ENCODE measurements around the gene ANKRD40CL. TPM values are rescaled to one million over a fixed set of nuclear protein-coding genes. Genes with fewer than 3 reads are reported as not detected.

ANKRD40CL gene
- total RNA-seq, 1 donor from 2014 or later: not detected

DNA sequence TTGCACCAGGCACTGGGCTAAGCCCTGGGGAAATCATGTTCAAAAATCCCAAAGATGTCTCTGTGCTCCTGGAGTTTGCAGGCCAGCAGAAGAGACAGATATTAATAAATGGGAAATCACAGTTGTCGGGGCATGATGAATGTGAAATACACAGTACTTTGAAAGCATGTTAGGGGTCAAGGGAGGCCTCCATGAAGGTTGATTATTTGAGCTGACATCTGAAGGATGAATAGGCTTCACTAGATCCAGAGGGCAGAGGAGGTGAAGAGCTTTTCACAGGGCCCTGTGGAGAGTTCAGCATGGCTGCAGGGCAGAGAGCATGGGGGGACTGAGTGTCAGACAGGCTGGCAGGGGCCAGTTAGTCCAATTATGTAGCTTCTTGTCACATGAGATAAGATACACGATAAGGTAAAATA, 2.6 kb downstream of the ANKRD40CL start:
- no peak overlapping the region for H3K27ac ChIP-seq
- H3K4me3 ChIP-seq: no peak overlapping the region
- DNase-seq (ENCODE audit: extremely low spot score in 2 of 2): no peak
- intact Hi-C loops (cut with DNase I): no loop called here
- H3K27me3 ChIP-seq: no peaks in the 10 kb centered on the region
- TF ChIP-seq POLR2A (IDR thresholded peaks at IDR 0.05): no peak
- no peak for TF ChIP-seq POLR2AphosphoS5 (IDR thresholded peaks at IDR 0.05; ENCODE audit: insufficient read depth in 1 of 2, low read depth in 1 of 2)
- TF ChIP-seq, protein P1, sequence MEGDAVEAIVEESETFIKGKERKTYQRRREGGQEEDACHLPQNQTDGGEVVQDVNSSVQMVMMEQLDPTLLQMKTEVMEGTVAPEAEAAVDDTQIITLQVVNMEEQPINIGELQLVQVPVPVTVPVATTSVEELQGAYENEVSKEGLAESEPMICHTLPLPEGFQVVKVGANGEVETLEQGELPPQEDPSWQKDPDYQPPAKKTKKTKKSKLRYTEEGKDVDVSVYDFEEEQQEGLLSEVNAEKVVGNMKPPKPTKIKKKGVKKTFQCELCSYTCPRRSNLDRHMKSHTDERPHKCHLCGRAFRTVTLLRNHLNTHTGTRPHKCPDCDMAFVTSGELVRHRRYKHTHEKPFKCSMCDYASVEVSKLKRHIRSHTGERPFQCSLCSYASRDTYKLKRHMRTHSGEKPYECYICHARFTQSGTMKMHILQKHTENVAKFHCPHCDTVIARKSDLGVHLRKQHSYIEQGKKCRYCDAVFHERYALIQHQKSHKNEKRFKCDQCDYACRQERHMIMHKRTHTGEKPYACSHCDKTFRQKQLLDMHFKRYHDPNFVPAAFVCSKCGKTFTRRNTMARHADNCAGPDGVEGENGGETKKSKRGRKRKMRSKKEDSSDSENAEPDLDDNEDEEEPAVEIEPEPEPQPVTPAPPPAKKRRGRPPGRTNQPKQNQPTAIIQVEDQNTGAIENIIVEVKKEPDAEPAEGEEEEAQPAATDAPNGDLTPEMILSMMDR (IDR thresholded peaks at IDR 0.05): no peak
- peaks cover 30% of the 10 kb centered on the region for H3K4me1 ChIP-seq
- H3K9me3 ChIP-seq: no peaks in the 10 kb centered on the region
- no peaks in the 10 kb centered on the region for H3K36me3 ChIP-seq

DNA sequence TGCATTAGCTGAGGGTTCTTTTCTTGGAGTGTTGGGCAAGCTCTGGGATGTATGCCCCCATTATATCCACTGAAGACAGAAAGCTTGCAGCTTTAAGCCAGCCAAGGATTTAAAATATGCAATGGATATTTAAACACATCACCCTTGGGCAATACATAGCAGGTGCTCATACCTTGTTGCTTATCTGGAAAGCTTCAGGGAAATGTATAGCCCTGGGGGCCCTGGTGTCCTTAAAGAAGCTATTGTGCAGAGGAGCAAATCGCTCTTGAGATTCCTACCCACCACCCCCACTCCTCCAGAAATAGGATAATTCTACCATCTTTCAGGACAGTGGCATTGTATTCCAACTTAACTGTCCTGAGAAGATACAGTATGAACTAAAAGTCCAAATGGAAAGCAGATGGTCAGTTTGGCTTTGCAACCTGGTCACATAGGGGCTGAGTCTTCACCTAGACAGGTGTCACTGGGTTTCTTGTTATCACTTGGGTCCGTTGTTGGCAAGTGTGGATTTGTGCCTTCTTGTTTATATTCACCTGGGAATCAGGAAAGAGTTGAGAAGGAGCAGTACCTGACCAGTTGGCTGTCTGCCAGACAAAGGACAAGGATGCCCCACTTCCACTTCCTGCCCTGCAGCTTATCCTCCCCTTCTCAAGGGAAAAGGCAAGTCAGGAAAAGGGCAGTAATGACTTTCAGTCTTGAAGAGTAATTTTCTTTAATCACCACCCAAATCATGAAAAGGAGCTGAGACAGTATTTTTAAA, 3.4 kb downstream of the ANKRD40CL start:
- intact Hi-C loops (cut with DNase I): no loop called here
- Histone ChIP-seq H3K27me3 (no peaks in the 10 kb centered on the region), H3K4me3 (no peak overlapping the region), H3K4me1 (peaks cover 30% of the 10 kb centered on the region), H3K9me3 (no peaks in the 10 kb centered on the region), H3K27ac (no peak overlapping the region), H3K36me3 (no peaks in the 10 kb centered on the region)
- TF ChIP-seq POLR2AphosphoS5 (IDR thresholded peaks at IDR 0.05; ENCODE audit: insufficient read depth in 1 of 2, low read depth in 1 of 2) (no peak), POLR2A (IDR thresholded peaks at IDR 0.05) (no peak)
- no peak for DNase-seq (ENCODE audit: extremely low spot score in 2 of 2)

DNA sequence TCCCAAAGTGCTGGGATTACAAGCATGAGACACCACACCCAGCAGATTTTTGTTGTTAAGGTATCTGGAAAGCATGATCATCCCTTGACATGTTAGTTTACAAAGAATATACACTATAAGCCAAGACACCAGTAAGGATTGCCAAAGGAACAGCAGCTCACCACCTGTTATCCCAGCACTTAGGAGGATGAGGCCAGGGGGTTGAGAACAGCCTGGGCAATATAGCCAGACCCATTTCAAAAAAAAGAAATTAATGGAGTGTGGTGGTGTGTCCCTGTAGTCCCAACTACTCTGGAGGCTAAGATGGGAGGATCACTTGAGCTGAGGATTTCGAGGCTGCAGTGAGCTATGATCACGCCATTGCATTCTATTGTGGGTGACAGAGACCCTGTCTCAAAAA, 5.1 kb downstream of the ANKRD40CL start:
- intact Hi-C loops (cut with DNase I): no loop called here
- Histone ChIP-seq H3K27me3 (no peaks in the 10 kb centered on the region), H3K4me3 (no peak overlapping the region), H3K4me1 (peaks cover 30% of the 10 kb centered on the region), H3K27ac (no peak overlapping the region), H3K9me3 (no peaks in the 10 kb centered on the region), H3K36me3 (no peaks in the 10 kb centered on the region)
- DNase-seq (ENCODE audit: extremely low spot score in 2 of 2): no peak
- TF ChIP-seq, protein P1 (IDR thresholded peaks at IDR 0.05): no peak
- TF ChIP-seq POLR2AphosphoS5 (IDR thresholded peaks at IDR 0.05; ENCODE audit: insufficient read depth in 1 of 2, low read depth in 1 of 2): no peak
- no peak for TF ChIP-seq POLR2A (IDR thresholded peaks at IDR 0.05)

DNA sequence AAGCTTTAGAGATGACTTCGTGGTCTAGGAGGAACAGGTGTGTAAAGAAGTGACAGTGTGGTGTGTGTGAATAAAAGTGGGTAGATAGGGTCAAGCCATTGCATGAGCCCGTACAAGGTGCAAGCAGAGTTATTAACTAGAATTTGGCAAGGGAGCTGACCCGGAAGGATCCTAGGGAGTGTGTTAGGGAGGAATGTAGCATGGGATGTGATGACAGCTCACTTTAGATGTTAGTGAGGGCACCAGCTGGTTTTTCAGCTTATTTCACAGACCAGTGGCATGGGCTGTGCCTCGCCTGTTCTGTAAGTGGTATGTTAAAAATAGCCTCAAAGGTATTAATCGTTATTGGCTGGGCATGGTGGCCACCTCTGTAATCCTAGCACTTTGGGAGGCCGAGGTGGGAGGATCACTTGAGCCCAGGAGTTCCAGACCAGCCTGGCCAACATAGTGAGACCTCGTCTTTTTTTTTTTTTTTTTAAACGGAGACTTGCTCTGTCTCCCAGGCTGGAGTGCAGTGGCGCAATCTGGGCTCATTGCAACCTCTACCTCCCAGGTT, 8.3 kb downstream of the ANKRD40CL start:
- H3K36me3 ChIP-seq: no peaks in the 10 kb centered on the region
- TF ChIP-seq POLR2A (IDR thresholded peaks at IDR 0.05) (no peak), POLR2AphosphoS5 (IDR thresholded peaks at IDR 0.05; ENCODE audit: insufficient read depth in 1 of 2, low read depth in 1 of 2) (no peak)
- TF ChIP-seq, protein P1 (IDR thresholded peaks at IDR 0.05): no peak
- H3K27ac ChIP-seq: no peak overlapping the region
- intact Hi-C loops (cut with DNase I): no loop called here
- H3K4me1 ChIP-seq: peaks cover 12% of the 10 kb centered on the region
- H3K27me3 ChIP-seq: no peaks in the 10 kb centered on the region
- H3K4me3 ChIP-seq: no peak overlapping the region
- no peak for DNase-seq (ENCODE audit: extremely low spot score in 2 of 2)
- no peaks in the 10 kb centered on the region for H3K9me3 ChIP-seq

DNA sequence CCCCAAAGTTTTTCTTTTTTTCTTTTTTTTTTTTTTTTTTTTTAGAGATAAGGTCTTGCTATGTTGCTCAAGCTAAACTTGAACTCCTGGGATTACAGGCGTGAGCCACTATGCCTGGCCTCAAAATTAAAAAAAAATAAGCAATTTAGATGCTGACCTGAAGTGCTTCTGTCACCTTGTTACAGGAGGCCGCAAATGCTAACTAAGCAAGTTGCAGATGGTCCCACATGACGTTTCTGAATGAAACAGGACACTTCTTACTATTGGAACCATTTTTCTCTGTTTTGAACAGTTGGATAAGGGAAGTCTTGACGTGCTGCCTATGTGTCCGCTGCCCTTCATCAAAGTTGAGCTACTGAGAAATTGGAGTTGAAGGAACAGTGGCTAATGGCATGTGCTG, 8.8 kb downstream of the ANKRD40CL start:
- Histone ChIP-seq H3K4me3 (no peak overlapping the region), H3K27me3 (no peaks in the 10 kb centered on the region), H3K36me3 (peaks cover 0 to 4% of the 10 kb centered on the region in 2 donors), H3K27ac (no peak overlapping the region), H3K4me1 (peaks cover 8% of the 10 kb centered on the region), H3K9me3 (no peaks in the 10 kb centered on the region)
- TF ChIP-seq POLR2AphosphoS5 (IDR thresholded peaks at IDR 0.05; ENCODE audit: insufficient read depth in 1 of 2, low read depth in 1 of 2): no peak
- no peak for TF ChIP-seq POLR2A (IDR thresholded peaks at IDR 0.05)
- TF ChIP-seq, protein P1 (IDR thresholded peaks at IDR 0.05): no peak
- intact Hi-C loops (cut with DNase I): no loop called here
- DNase-seq (ENCODE audit: extremely low spot score in 2 of 2): no peak
